Heart left ventricle (tissue), 16 donors: Measurements from ENCODE around the gene LMAN2. TPM values are rescaled to one million over a fixed set of nuclear protein-coding genes. Genes with fewer than 3 reads are reported as not detected.

ENCODE experiments used
- ATAC-seq, 4 donors: fragments of 200-7000 bp; cut with Tn5 transposase; one replicate each; pipeline ENCODE4 v1.9.1; 2020 to 2022; ENCODE audit warnings: moderate library complexity in 4 of 4, mild to moderate bottlenecking in 3 of 4, moderate number of reproducible peaks in 1 of 4
- DNase-seq, 5 donors: peaks; one replicate each; pipeline ENCODE4 v3.0.0-alpha.2; 2020
- H3K27ac ChIP-seq, 12 donors: fragments of 200-600 bp; sonication (generic) in 4 of 12; one replicate each; pipeline versions ENCODE4 v1.5.0 to v1.8.0; 2016 to 2022; ENCODE audit warnings: mild to moderate bottlenecking in 2 of 12
- H3K27me3 ChIP-seq, 9 donors: fragments of 200-600 bp; sonication (generic) in 2 of 9; one replicate each; pipeline versions ENCODE4 v1.5.1 to v1.8.0; 2016 to 2022; ENCODE audit warnings: mild to moderate bottlenecking in 3 of 9
- H3K36me3 ChIP-seq, 9 donors: fragments of 200-600 bp; sonication (generic) in 2 of 9; one replicate each; pipeline versions ENCODE4 v1.5.0 to v1.8.0; 2018 to 2022; ENCODE audit warnings: mild to moderate bottlenecking in 2 of 9
- H3K4me1 ChIP-seq, 12 donors: fragments of 200-600 bp; sonication (generic) in 4 of 12; one replicate each; pipeline versions ENCODE4 v1.5.0 to v1.8.0; 2016 to 2022; ENCODE audit warnings: mild to moderate bottlenecking in 3 of 12
- H3K4me3 ChIP-seq, 12 donors: fragments of 200-600 bp; sonication (generic) in 4 of 12; one replicate each; pipeline versions ENCODE4 v1.5.0 to v1.8.0; 2017 to 2022; ENCODE audit warnings: mild to moderate bottlenecking in 9 of 12, moderate library complexity in 4 of 12
- H3K9me3 ChIP-seq, 12 donors: fragments of 200-600 bp; sonication (generic) in 4 of 12; one replicate each; pipeline versions ENCODE4 v1.5.0 to v1.8.0; 2016 to 2022; ENCODE audit warnings: mild to moderate bottlenecking in 1 of 12
- CTCF ChIP-seq, 12 donors: fragments of 200-600 bp; sonication (generic) in 4 of 12; IDR thresholded peaks; one replicate each; pipeline versions ENCODE4 v1.5.0 to v1.8.0; 2018 to 2022; ENCODE audit warnings: antibody characterized with exemption in 12 of 12, mild to moderate bottlenecking in 5 of 12
- POLR2A ChIP-seq, 2 donors: fragments of 450-650 bp; IDR thresholded peaks; one replicate each; pipeline ENCODE4 v1.6.1; 2017; ENCODE audit warnings: antibody characterized with exemption in 2 of 2, mild to moderate bottlenecking in 2 of 2, moderate library complexity in 2 of 2
- WGBS, 4 donors: extraction: QIAGEN DNeasy Blood & Tissue Kit in 2 of 4; methylation state at CpG; one replicate each; pipeline versions ENCODE4 v1.1.5 to v1.1.7; 2013 to 2018; 5-methylcytosine and 5-hydroxymethylcytosine counted together
- intact Hi-C, 10 donors: fragments of 100-400 bp; cut with DNase I; formaldehyde crosslinking; loops; one replicate each; pipeline versions ENCODE4 v1.11.1 to v1.14.2; 2022
- polyA plus RNA-seq, 2 donors: library from polyadenylated mRNA; stranded (reverse); fragments of 200-250 nt; gene quantifications; one replicate each; pipeline ENCODE4 v1.2.3, GENCODE V29; 2013
- total RNA-seq, 9 donors: library from RNA; depleted of rRNA in 2 of 9; stranded (reverse); fragments of >200 nt in 2 of 9; fragmentation: NEBNext Ultra II Directional in 3 of 9; extraction: Animal tissue kit (Norgen Biotek cat#: 25700) in 3 of 9; gene quantifications; one replicate each; pipeline versions ENCODE4 v1.1.0 to v1.2.4, GENCODE V29; 2016 to 2023
- donor health status: ischemic (EF 13 %, LVEDD 7.1; RV severe dilation, severe dysfunction).
- donor health status: healthy with polysubstance abuse.
- donor health status: DM: no; HTN: yes; CAD: no.
- donor health status: DM: no; HTN: no; CAD: no.
- donor health status: ischemic (EF 25% LVEDD 6.9; RV normal size, moderate dysfunction).
- donor health status: ischemic (EF 25% LVEDD 5.7; RV mildly dilated, moderate dysfunction).
- donor health status: healthy.
- donor health status: DM: yes; HTN: yes; CAD: no.
- donor health status: ischemic (EF 35%, LVEDD 5.7; RV mildly dilated, moderate dysfunction).
- donor health status: nonischemic (EF 11% LVEDD 7.7; RV severe dilation, severe dysfunction).
- donor health status: DM: yes; HTN: yes; CAD: no.
- donor health status: PGD.
- donor health status: ischemic (EF 29% LVEDD 5.4; RV normal size, mild dysfunction).
- donor health status: nonischemic (EF 23%, LVEDD 6.1; RV moderate dilation, normal function).

Gene LMAN2
- total and polyA plus RNA-seq, 11 donors, result 43.3 to 313 (median 63.6) TPM

- Histone ChIP-seq H3K4me1 (peaks cover 0 to 22% (median 5%) of the 10 kb centered on the region in 12 donors), H3K27me3 (no peaks in the 10 kb centered on the region), H3K27ac (no peak overlapping the region), H3K9me3 (no peaks in the 10 kb centered on the region), H3K36me3 (peaks cover 0 to 100% (median 99%) of the 10 kb centered on the region in 9 donors), H3K4me3 (no peak overlapping the region)
- intact Hi-C loops, result loop anchor here in 2 of 10 donors (10.0 kb wide), 1 partner anchor 176 kb away; no protein-coding TSS in a partner anchor
- DNase-seq (no peak), ATAC-seq (no peak)
- WGBS, 4 donors, result 93 to 96% (median 95%) methylated on average over 12 of the region's 12 CpGs
- TF ChIP-seq POLR2A (IDR thresholded peaks at IDR 0.05) (no peak), CTCF (IDR thresholded peaks at IDR 0.05) (no peak)
These were observed 60.5 kb downstream of the LMAN2 start for GRCh38 chr5:177290816-177291596.

GRCh38 chr5:177288191-177288590 lies 63.3 kb downstream of the LMAN2 start:
- intact Hi-C loops, result no loop called here
- Histone ChIP-seq H3K4me1 (no peaks in the 10 kb centered on the region), H3K36me3 (peaks cover 0 to 100% (median 99%) of the 10 kb centered on the region in 9 donors), H3K27ac (no peak overlapping the region), H3K27me3 (no peaks in the 10 kb centered on the region), H3K4me3 (no peak overlapping the region), H3K9me3 (no peaks in the 10 kb centered on the region)
- WGBS, 4 donors, result 87 to 96% (median 92%) methylated on average over 2 of the region's 2 CpGs
- no peak for TF ChIP-seq POLR2A (IDR thresholded peaks at IDR 0.05)
- DNase-seq, result no peak
- no peak for ATAC-seq

Other genes with a start within 250 kb of the LMAN2 start
- 10 to 100 TPM; 25.8 to 64.6 (median 47.8) TPM for gene NSD1, start 217.9 kb downstream of the LMAN2 start, total RNA-seq
- 10 to 100 TPM; 10.9 to 16.1 TPM for gene NSD1, start 217.9 kb downstream of the LMAN2 start, polyA plus RNA-seq
- gene RAB24, start 47.9 kb downstream of the LMAN2 start, total RNA-seq, result 10 to 100 TPM; 11.6 to 27.5 (median 18.9) TPM
- 10 to 100 TPM; 23.8 to 28.3 TPM for gene RAB24, start 47.9 kb downstream of the LMAN2 start, polyA plus RNA-seq
- gene PRELID1, start 47.9 kb downstream of the LMAN2 start, total RNA-seq, result 10 to 100 TPM; 30.3 to 80.6 (median 42.4) TPM
- 100 to 1,000 TPM in 1 of 2 donors, 10 to 100 TPM in 1; 33.8 to 160 TPM for gene PRELID1, start 47.9 kb downstream of the LMAN2 start, polyA plus RNA-seq
- gene MXD3, start 39.8 kb downstream of the LMAN2 start, total RNA-seq, result 1 to 10 TPM in 8 of 9 donors, under 1 TPM in 1; 0.52 to 9.1 (median 3.1) TPM
- gene MXD3, start 39.8 kb downstream of the LMAN2 start, polyA plus RNA-seq, result 1 to 10 TPM; 1.3 to 2.5 TPM
- 10 to 100 TPM in 1 of 9 donors, 1 to 10 TPM in 8; 1.3 to 10.7 (median 2.9) TPM for gene RGS14, start 6.3 kb upstream of the LMAN2 start, total RNA-seq
- 1 to 10 TPM; 3.7 to 4.9 TPM for gene RGS14, start 6.3 kb upstream of the LMAN2 start, polyA plus RNA-seq
- not detected for gene SLC34A1, start 32.8 kb upstream of the LMAN2 start, total RNA-seq
- not detected for gene SLC34A1, start 32.8 kb upstream of the LMAN2 start, polyA plus RNA-seq
- not detected for gene PFN3, start 49.0 kb upstream of the LMAN2 start, total RNA-seq
- not detected for gene PFN3, start 49.0 kb upstream of the LMAN2 start, polyA plus RNA-seq
- under 1 TPM in 1 of 9 donors, not detected in 8; 0.56 TPM for gene F12, start 57.9 kb upstream of the LMAN2 start, total RNA-seq
- under 1 TPM in 1 of 2 donors, not detected in 1; 0.29 TPM for gene F12, start 57.9 kb upstream of the LMAN2 start, polyA plus RNA-seq
- 10 to 100 TPM; 12.8 to 33.2 (median 17.3) TPM for gene GRK6, start 75.0 kb upstream of the LMAN2 start, total RNA-seq
- gene GRK6, start 75.0 kb upstream of the LMAN2 start, polyA plus RNA-seq, result 10 to 100 TPM in 1 of 2 donors, 1 to 10 TPM in 1; 6.8 to 29.5 TPM
- 1 to 10 TPM in 8 of 9 donors, under 1 TPM in 1; 0.82 to 5.0 (median 1.8) TPM for gene PRR7, start 95.1 kb upstream of the LMAN2 start, total RNA-seq
- gene PRR7, start 95.1 kb upstream of the LMAN2 start, polyA plus RNA-seq, result 1 to 10 TPM; 1.4 to 1.5 TPM
- gene DBN1, start 122.0 kb upstream of the LMAN2 start, total RNA-seq, result 10 to 100 TPM; 12.3 to 60.7 (median 23.3) TPM
- gene DBN1, start 122.0 kb upstream of the LMAN2 start, polyA plus RNA-seq, result 10 to 100 TPM; 13.2 to 28.1 TPM
- 100 to 1,000 TPM in 1 of 9 donors, 10 to 100 TPM in 8; 36.3 to 124 (median 49.4) TPM for gene PDLIM7, start 145.9 kb upstream of the LMAN2 start, total RNA-seq
- gene PDLIM7, start 145.9 kb upstream of the LMAN2 start, polyA plus RNA-seq, result 10 to 100 TPM; 89.9 to 95.1 TPM
- gene DOK3, start 158.2 kb upstream of the LMAN2 start, total RNA-seq, result 10 to 100 TPM in 1 of 9 donors, 1 to 10 TPM in 7, under 1 TPM in 1; 0.77 to 23.8 (median 2.7) TPM
- gene DOK3, start 158.2 kb upstream of the LMAN2 start, polyA plus RNA-seq, result 1 to 10 TPM; 1.1 to 3.0 TPM
- gene DDX41, start 165.3 kb upstream of the LMAN2 start, total RNA-seq, result 10 to 100 TPM; 24.4 to 53.8 (median 37.7) TPM
- gene DDX41, start 165.3 kb upstream of the LMAN2 start, polyA plus RNA-seq, result 10 to 100 TPM; 33.0 to 65.4 TPM
- gene FAM193B, start 202.9 kb upstream of the LMAN2 start, total RNA-seq, result 10 to 100 TPM; 13.1 to 34.4 (median 20.2) TPM
- gene FAM193B, start 202.9 kb upstream of the LMAN2 start, polyA plus RNA-seq, result 10 to 100 TPM; 17.4 to 58.9 TPM
- 100 to 1,000 TPM in 2 of 9 donors, 10 to 100 TPM in 7; 46.2 to 138 (median 77.0) TPM for gene TMED9, start 240.5 kb upstream of the LMAN2 start, total RNA-seq
- 100 to 1,000 TPM in 1 of 2 donors, 10 to 100 TPM in 1; 62.8 to 321 TPM for gene TMED9, start 240.5 kb upstream of the LMAN2 start, polyA plus RNA-seq
- gene B4GALT7, start 248.5 kb upstream of the LMAN2 start, total RNA-seq, result 10 to 100 TPM; 10.5 to 23.5 (median 17.7) TPM
- 10 to 100 TPM; 18.4 to 24.7 TPM for gene B4GALT7, start 248.5 kb upstream of the LMAN2 start, polyA plus RNA-seq